K562 (cell line): Measurements from ENCODE around the gene ZNF598. TPM values are rescaled to one million over a fixed set of nuclear protein-coding genes. Genes with fewer than 3 reads are reported as not detected.
A peak's percentile ranks its signal among the peaks of the same experiment; 100 is the strongest.

Experiments used
- ATF1 ChIP-seq, 2 experiments: fragments of 450-650 bp in 1 of 2; IDR thresholded peaks; 2 replicates each; pipeline ENCODE4 v1.6.1; 2016; ENCODE audit warnings: missing compliant biosample characterization in 1 of 2, missing genetic modification characterization in 1 of 2
- CEBPB ChIP-seq: fragments of 450-650 bp; IDR thresholded peaks from 2 replicates; pipeline ENCODE4 v1.6.1; 2016; ENCODE audit warnings: missing genetic modification characterization, missing compliant biosample characterization
- E2F1 ChIP-seq: sonication (generic); formaldehyde crosslinking; IDR thresholded peaks from 2 replicates; pipeline ENCODE4 v1.8.1; 2023; ENCODE audit warnings: mild to moderate bottlenecking, missing genetic modification reagents, moderate library complexity
- E2F4 ChIP-seq: sonication (generic); formaldehyde crosslinking; IDR thresholded peaks from 2 replicates; pipeline ENCODE4 v1.8.0; 2022; ENCODE audit warnings: mild to moderate bottlenecking, low read depth, missing genetic modification reagents
- HCFC1 ChIP-seq: IDR thresholded peaks from 2 replicates; pipeline ENCODE4 v1.6.1; 2012; ENCODE audit warnings: low read depth, low read length, improper control_type of control experiment
- MBD2 ChIP-seq: sonication (generic); IDR thresholded peaks from 2 replicates; pipeline ENCODE4 v1.6.1; 2016; ENCODE audit warnings: low read depth, borderline replicate concordance
- NBN ChIP-seq: fragments of 450-650 bp; IDR thresholded peaks from 2 replicates; pipeline ENCODE4 v1.6.1; 2016; ENCODE audit warnings: low read depth, mild to moderate bottlenecking
- NFE2 ChIP-seq: IDR thresholded peaks from 2 replicates; pipeline ENCODE4 v1.6.1; 2014; ENCODE audit warnings: antibody characterized with exemption, low read depth
- NR2C1 ChIP-seq, 2 experiments: fragments of 450-650 bp; IDR thresholded peaks; 2 replicates each; pipeline ENCODE4 v1.6.1; 2017; ENCODE audit warnings: mild to moderate bottlenecking in 2 of 2, antibody characterized with exemption in 1 of 2, inconsistent platforms in 1 of 2, missing compliant biosample characterization in 1 of 2, missing genetic modification characterization in 1 of 2
- SMARCC2 ChIP-seq: fragments of 450-650 bp; IDR thresholded peaks from 2 replicates; pipeline ENCODE4 v1.6.1; 2017; ENCODE audit warnings: antibody characterized with exemption, moderate library complexity, mild to moderate bottlenecking, low read depth
- SNIP1 ChIP-seq: fragments of 450-650 bp; IDR thresholded peaks from 2 replicates; pipeline ENCODE4 v1.7.1; 2017; ENCODE audit warnings: low read depth, mild to moderate bottlenecking
- ZC3H4 ChIP-seq: sonication (generic); formaldehyde crosslinking; IDR thresholded peaks from 2 replicates; pipeline ENCODE4 v1.9.0; 2021; ENCODE audit warnings: missing genetic modification reagents, borderline replicate concordance
- ZFP91 ChIP-seq: sonication (generic); formaldehyde crosslinking; IDR thresholded peaks from 2 replicates; pipeline ENCODE4 v1.8.0; 2022; ENCODE audit warnings: mild to moderate bottlenecking, missing genetic modification reagents
- polyA plus RNA-seq, 8 experiments: library from polyadenylated mRNA; depleted of rRNA in 4 of 8; stranded (reverse) in 5 of 8; unstranded in 3 of 8; fragments of >200 nt; fragmentation: Nextera tagmentation in 2 of 8; fragmentation: Illumina TruSeq in 1 of 8; extraction: Ambion mirVana in 2 of 8; extraction: Trizol in 1 of 8; gene quantifications; 2 replicates each; pipeline versions ENCODE4 v1.2.1 to v1.2.3, GENCODE V29; 2011 to 2014; ENCODE audit warnings: inconsistent platforms in 1 of 8, missing spikeins in 1 of 8
- total RNA-seq, 7 experiments: library from RNA; depleted of rRNA in 6 of 7; stranded (reverse); fragments of >200 nt in 6 of 7; fragmentation: Illumina TruSeq in 2 of 7; extraction: Trizol in 2 of 7; gene quantifications; 2 replicates each; pipeline versions ENCODE4 v1.2.1 to v1.2.3, GENCODE V29; 2011 to 2021; ENCODE audit warnings: low replicate concordance in 1 of 7
- TF ChIP-seq, protein P1 (sequence below): fragments of 250-450 bp; sonication (Bioruptor Pico); IDR thresholded peaks from 2 replicates; pipeline ENCODE4 v1.4.0; 2020; ENCODE audit warnings: borderline replicate concordance
- TF ChIP-seq, protein P2 (sequence below): fragments of 250-450 bp; sonication (Bioruptor Pico); IDR thresholded peaks from 2 replicates; pipeline ENCODE4 v1.9.0; 2021; ENCODE audit warnings: mild to moderate bottlenecking, inconsistent platforms
- TF ChIP-seq, protein P3 (sequence below): fragments of 200-400 bp; formaldehyde crosslinking; IDR thresholded peaks from 2 replicates; pipeline ENCODE4 v1.6.1; 2017; ENCODE audit warnings: mild to moderate bottlenecking, low read depth, low read length, moderate library complexity

Gene ZNF598
- total and polyA plus RNA-seq, 9 of the 15 experiments (the other 6 are each of a cell fraction or from before 2014, with no cell fraction given): 0.11 to 115 (median 29.6) TPM

DNA sequence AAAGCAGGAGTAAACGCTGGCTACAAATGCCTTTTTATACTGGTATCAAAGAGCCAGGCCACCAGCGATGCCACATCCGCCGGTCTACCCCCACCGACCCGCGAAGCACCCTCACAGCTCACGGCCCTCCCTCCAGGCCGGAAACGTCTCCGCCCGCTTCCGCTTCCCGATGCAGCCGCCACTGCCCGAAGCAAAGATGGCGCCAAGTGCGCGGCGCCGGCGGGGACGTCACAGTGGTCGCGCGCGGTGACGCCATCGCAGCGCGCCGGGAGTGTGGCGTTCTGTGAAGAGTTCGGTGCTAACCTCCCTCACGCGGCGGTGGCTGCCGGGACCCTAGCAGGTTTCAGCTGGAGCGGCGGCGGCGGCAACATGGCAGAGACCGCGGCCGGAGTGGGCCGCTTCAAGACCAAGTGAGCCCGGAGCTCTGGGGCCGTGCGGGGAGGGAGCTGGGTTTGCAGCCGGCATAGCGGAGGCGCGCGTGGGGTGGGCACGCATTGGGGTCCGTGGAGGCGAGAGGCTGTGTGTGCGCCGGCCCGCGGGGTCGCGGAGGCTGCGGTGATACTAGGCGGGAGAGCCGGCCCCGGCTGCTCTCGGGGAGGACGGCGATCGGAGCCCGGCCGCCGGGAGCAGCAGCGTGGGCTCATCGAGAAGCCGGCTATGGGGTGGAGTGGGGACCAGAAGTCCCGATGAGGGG is 37.7 kb downstream of the ZNF598 start, which contains the start of gene TBL3 (continued):
- TF ChIP-seq HCFC1 (peak; percentile 100), NBN (peak; percentile 93), ZC3H4 (CRISPR knock-in tag) (no peak), E2F1 (peak; percentile 77; the same call in 1 of the 2 replicates), MBD2 (peak; percentile 95), E2F4 (CRISPR knock-in tag) (peak; percentile 84; the same call in 1 of the 2 replicates), NR2C1 (IDR thresholded peaks at IDR 0.05) (peak; percentile 86), NR2C1 (tag; IDR thresholded peaks at IDR 0.05) (peak; percentile 89), NFE2 (no peak), SNIP1 (no peak), ATF1 (CRISPR knock-in tag; IDR thresholded peaks at IDR 0.05) (peak; percentile 100), ATF1 (tag; IDR thresholded peaks at IDR 0.05) (peak; percentile 100), ZFP91 (CRISPR knock-in tag) (no peak), SMARCC2 (no peak), CEBPB (tag) (no peak)
- TF ChIP-seq, protein P1, sequence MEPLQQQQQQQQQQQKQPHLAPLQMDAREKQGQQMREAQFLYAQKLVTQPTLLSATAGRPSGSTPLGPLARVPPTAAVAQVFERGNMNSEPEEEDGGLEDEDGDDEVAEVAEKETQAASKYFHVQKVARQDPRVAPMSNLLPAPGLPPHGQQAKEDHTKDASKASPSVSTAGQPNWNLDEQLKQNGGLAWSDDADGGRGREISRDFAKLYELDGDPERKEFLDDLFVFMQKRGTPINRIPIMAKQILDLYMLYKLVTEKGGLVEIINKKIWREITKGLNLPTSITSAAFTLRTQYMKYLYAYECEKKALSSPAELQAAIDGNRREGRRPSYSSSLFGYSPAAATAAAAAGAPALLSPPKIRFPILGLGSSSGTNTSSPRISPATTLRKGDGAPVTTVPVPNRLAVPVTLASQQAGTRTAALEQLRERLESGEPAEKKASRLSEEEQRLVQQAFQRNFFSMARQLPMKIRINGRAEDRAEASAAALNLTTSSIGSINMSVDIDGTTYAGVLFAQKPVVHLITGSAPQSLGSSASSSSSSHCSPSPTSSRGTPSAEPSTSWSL: no peak
- TF ChIP-seq, protein P2, sequence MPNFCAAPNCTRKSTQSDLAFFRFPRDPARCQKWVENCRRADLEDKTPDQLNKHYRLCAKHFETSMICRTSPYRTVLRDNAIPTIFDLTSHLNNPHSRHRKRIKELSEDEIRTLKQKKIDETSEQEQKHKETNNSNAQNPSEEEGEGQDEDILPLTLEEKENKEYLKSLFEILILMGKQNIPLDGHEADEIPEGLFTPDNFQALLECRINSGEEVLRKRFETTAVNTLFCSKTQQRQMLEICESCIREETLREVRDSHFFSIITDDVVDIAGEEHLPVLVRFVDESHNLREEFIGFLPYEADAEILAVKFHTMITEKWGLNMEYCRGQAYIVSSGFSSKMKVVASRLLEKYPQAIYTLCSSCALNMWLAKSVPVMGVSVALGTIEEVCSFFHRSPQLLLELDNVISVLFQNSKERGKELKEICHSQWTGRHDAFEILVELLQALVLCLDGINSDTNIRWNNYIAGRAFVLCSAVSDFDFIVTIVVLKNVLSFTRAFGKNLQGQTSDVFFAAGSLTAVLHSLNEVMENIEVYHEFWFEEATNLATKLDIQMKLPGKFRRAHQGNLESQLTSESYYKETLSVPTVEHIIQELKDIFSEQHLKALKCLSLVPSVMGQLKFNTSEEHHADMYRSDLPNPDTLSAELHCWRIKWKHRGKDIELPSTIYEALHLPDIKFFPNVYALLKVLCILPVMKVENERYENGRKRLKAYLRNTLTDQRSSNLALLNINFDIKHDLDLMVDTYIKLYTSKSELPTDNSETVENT: no peak
- TF ChIP-seq, protein P3, sequence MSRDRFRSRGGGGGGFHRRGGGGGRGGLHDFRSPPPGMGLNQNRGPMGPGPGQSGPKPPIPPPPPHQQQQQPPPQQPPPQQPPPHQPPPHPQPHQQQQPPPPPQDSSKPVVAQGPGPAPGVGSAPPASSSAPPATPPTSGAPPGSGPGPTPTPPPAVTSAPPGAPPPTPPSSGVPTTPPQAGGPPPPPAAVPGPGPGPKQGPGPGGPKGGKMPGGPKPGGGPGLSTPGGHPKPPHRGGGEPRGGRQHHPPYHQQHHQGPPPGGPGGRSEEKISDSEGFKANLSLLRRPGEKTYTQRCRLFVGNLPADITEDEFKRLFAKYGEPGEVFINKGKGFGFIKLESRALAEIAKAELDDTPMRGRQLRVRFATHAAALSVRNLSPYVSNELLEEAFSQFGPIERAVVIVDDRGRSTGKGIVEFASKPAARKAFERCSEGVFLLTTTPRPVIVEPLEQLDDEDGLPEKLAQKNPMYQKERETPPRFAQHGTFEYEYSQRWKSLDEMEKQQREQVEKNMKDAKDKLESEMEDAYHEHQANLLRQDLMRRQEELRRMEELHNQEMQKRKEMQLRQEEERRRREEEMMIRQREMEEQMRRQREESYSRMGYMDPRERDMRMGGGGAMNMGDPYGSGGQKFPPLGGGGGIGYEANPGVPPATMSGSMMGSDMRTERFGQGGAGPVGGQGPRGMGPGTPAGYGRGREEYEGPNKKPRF: no peak
